A549 (cell line): ENCODE data around the gene SGCD. TPM values are rescaled to one million over a fixed set of nuclear protein-coding genes. Genes with fewer than 3 reads are reported as not detected.

Experiments used
- ATAC-seq, 2 experiments: fragments of 200-7000 bp in 1 of 2; fragments of >200 bp in 1 of 2; cut with Nextera tagmentation in 1 of 2; cut with Tn5 transposase in 1 of 2; 3 replicates each; pipeline versions ENCODE4 v1.8.0 to v1.9.1; 2018 to 2020; ENCODE audit warnings: mild to moderate bottlenecking in 1 of 2, moderate library complexity in 1 of 2
- CTCF ChIA-PET: fragments of 300-600 bp; sonication (Branson Sonifier 250); formaldehyde crosslinking; extraction: SDS; loops from one replicate; lab custom pipeline; 2021; ENCODE audit warnings: antibody characterized with exemption, inconsistent platforms; lab: Yijun Ruan, JAX
- POLR2A ChIA-PET: fragments of 350-600 bp; formaldehyde crosslinking; extraction: SDS; loops from one replicate; lab custom pipeline; 2021; ENCODE audit warnings: antibody characterized with exemption, inconsistent platforms; lab: Yijun Ruan, JAX
- DNase-seq, 2 experiments: peaks; one replicate each; pipeline versions ENCODE4 v3.0.0 to v3.0.0-alpha.2; 2011 to 2016; ENCODE audit warnings: low read depth in 1 of 2, low spot score in 1 of 2
- FAIRE-seq: peaks from 2 replicates; lab custom pipeline; 2011; peaks lifted over from hg19 to GRCh38; lab: Jason Lieb, UNC
- H3K27ac ChIP-seq, 2 experiments: fragments of >200 bp; sonication (Bioruptor Twin); formaldehyde crosslinking; 3 replicates each; pipeline ENCODE4 v1.5.1; 2016 to 2017
- H3K4me1 ChIP-seq: fragments of >200 bp; sonication (Bioruptor Twin); formaldehyde crosslinking; 3 replicates; pipeline ENCODE4 v1.6.1; 2016
- H3K4me2 ChIP-seq: fragments of >200 bp; sonication (Bioruptor Twin); formaldehyde crosslinking; 3 replicates; pipeline ENCODE4 v1.6.1; 2016
- H3K4me3 ChIP-seq: fragments of >200 bp; sonication (Bioruptor Twin); formaldehyde crosslinking; 3 replicates; pipeline ENCODE4 v1.5.1; 2016
- H3K9me3 ChIP-seq: fragments of >200 bp; sonication (Bioruptor Twin); formaldehyde crosslinking; 3 replicates; pipeline ENCODE4 v1.6.1; 2016
- ATOH8 ChIP-seq: fragments of 250-450 bp; sonication (Bioruptor Pico); IDR thresholded peaks from 2 replicates; pipeline ENCODE4 v1.5.0; 2020; ENCODE audit warnings: low read depth, mild to moderate bottlenecking, moderate library complexity
- BHLHE40 ChIP-seq: IDR thresholded peaks from 2 replicates; pipeline ENCODE4 v1.6.1; 2012; ENCODE audit warnings: low read depth, low read length, inconsistent platforms
- CBX2 ChIP-seq: fragments of 200-600 bp; sonication (generic); IDR thresholded peaks from 2 replicates; pipeline ENCODE4 v1.6.1; 2016; ENCODE audit warnings: low read depth, mild to moderate bottlenecking, borderline replicate concordance
- CHD2 ChIP-seq: fragments of 150-350 bp; IDR thresholded peaks from 2 replicates; pipeline ENCODE4 v1.6.1; 2014; ENCODE audit warnings: low read length; ENCODE audit not compliant: partially characterized antibody
- EHMT2 ChIP-seq: fragments of 200-600 bp; sonication (generic); IDR thresholded peaks from 2 replicates; pipeline ENCODE4 v1.6.1; 2016; ENCODE audit warnings: antibody characterized with exemption, low read depth, mild to moderate bottlenecking, moderate library complexity
- ESRRA ChIP-seq: fragments of 150-350 bp; IDR thresholded peaks from 2 replicates; pipeline ENCODE4 v1.6.1; 2014; ENCODE audit warnings: mild to moderate bottlenecking, low read length, borderline replicate concordance
- FOSB ChIP-seq: fragments of 250-450 bp; sonication (Bioruptor Pico); IDR thresholded peaks from 2 replicates; pipeline ENCODE4 v1.5.0; 2020; ENCODE audit warnings: mild to moderate bottlenecking, moderate library complexity
- FOSL2 ChIP-seq, 2 experiments: fragments of 450-650 bp in 1 of 2; fragments of >200 bp in 1 of 2; sonication (Bioruptor Twin) in 1 of 2; formaldehyde crosslinking; IDR thresholded peaks; 2 replicates each; pipeline versions ENCODE4 v1.5.0 to v1.6.1; 2016 to 2020; ENCODE audit warnings: mild to moderate bottlenecking in 1 of 2, moderate library complexity in 1 of 2
- GATA3 ChIP-seq: IDR thresholded peaks from 2 replicates; pipeline ENCODE4 v1.6.1; 2012; ENCODE audit warnings: borderline replicate concordance
- HDAC2 ChIP-seq: fragments of 200-600 bp; sonication (generic); IDR thresholded peaks from 2 replicates; pipeline ENCODE4 v1.6.1; 2016
- HES2 ChIP-seq: fragments of >200 bp; sonication (Bioruptor Twin); formaldehyde crosslinking; IDR thresholded peaks from 2 replicates; pipeline ENCODE4 v1.6.1; 2016
- HEYL ChIP-seq: fragments of 250-450 bp; sonication (Bioruptor Pico); IDR thresholded peaks from 2 replicates; pipeline ENCODE4 v1.8.0; 2021; ENCODE audit warnings: mild to moderate bottlenecking, moderate library complexity
- HOXB13 ChIP-seq: fragments of 250-450 bp; sonication (Bioruptor Pico); IDR thresholded peaks from 2 replicates; pipeline ENCODE4 v1.5.0; 2020; ENCODE audit warnings: low read depth, mild to moderate bottlenecking, moderate library complexity
- KDM5A ChIP-seq: fragments of 200-600 bp; sonication (generic); IDR thresholded peaks from 2 replicates; pipeline ENCODE4 v1.6.1; 2016; ENCODE audit warnings: antibody characterized with exemption, mild to moderate bottlenecking
- PHF8 ChIP-seq: fragments of 200-600 bp; sonication (generic); IDR thresholded peaks from 2 replicates; pipeline ENCODE4 v1.6.1; 2016; ENCODE audit warnings: low read depth, mild to moderate bottlenecking, antibody characterized with exemption, moderate library complexity, borderline replicate concordance
- POLR2AphosphoS2 ChIP-seq: conservative IDR thresholded peaks from 2 replicates; pipeline ENCODE4 v1.6.1; 2012; ENCODE audit warnings: low read length, improper control_type of control experiment, inconsistent platforms
- RNF2 ChIP-seq: fragments of 200-600 bp; sonication (generic); IDR thresholded peaks from 2 replicates; pipeline ENCODE4 v1.6.1; 2016; ENCODE audit warnings: low read depth, mild to moderate bottlenecking, antibody characterized with exemption, moderate library complexity, borderline replicate concordance
- SREBF2 ChIP-seq: fragments of 450-650 bp; IDR thresholded peaks from 2 replicates; pipeline ENCODE4 v1.6.1; 2014; ENCODE audit warnings: mild to moderate bottlenecking, moderate library complexity
- TFCP2L1 ChIP-seq: fragments of 250-450 bp; sonication (Bioruptor Pico); IDR thresholded peaks from 2 replicates; pipeline ENCODE4 v1.5.0; 2021; ENCODE audit warnings: mild to moderate bottlenecking
- USF2 ChIP-seq: fragments of 450-650 bp; IDR thresholded peaks from 2 replicates; pipeline ENCODE4 v1.6.1; 2014; ENCODE audit warnings: antibody characterized with exemption
- ZC3H11A ChIP-seq: fragments of 450-650 bp; IDR thresholded peaks from 2 replicates; pipeline ENCODE4 v1.6.1; 2014; ENCODE audit warnings: antibody characterized with exemption, mild to moderate bottlenecking
- ZFP36 ChIP-seq: fragments of 450-650 bp; IDR thresholded peaks from 2 replicates; pipeline ENCODE4 v1.6.1; 2014; ENCODE audit warnings: borderline replicate concordance; ENCODE audit not compliant: partially characterized antibody
- ZSCAN20 ChIP-seq: fragments of 250-450 bp; sonication (Bioruptor Pico); IDR thresholded peaks from 2 replicates; pipeline ENCODE4 v1.8.0; 2022; ENCODE audit warnings: mild to moderate bottlenecking, moderate library complexity
- WGBS: methylation state at CpG from one replicate; pipeline ENCODE4 v1.1.6; 2017; ENCODE audit errors: missing lambda C conversion rate; 5-methylcytosine and 5-hydroxymethylcytosine counted together
- polyA plus RNA-seq, 4 experiments: library from polyadenylated mRNA; depleted of rRNA in 3 of 4; stranded (reverse); fragments of >200 nt; fragmentation: RNase III in 1 of 4; extraction: RNeasy Plus Mini Kit Qiagen cat#74134 plus additional on column Dnase treatment in 1 of 4; gene quantifications; 2 replicates in 3 of 4; 3 replicates in 1 of 4; pipeline ENCODE4 v1.2.3, GENCODE V29; 2011 to 2017
- TF ChIP-seq, protein P1 (sequence below): fragments of 250-450 bp; sonication (Bioruptor Pico); IDR thresholded peaks from 2 replicates; pipeline ENCODE4 v1.5.0; 2021; ENCODE audit warnings: mild to moderate bottlenecking, moderate library complexity, borderline replicate concordance

The SGCD gene
- polyA plus RNA-seq, 2 of the 4 experiments (the other 2 are of a cell fraction), result 7.6 to 10.6 TPM

- no peak for DNase-seq
- CTCF ChIA-PET, result no interaction called here
- Histone ChIP-seq H3K9me3 (no peaks in the 10 kb centered on the region), H3K4me2 (no peak overlapping the region), H3K4me3 (no peak overlapping the region), H3K4me1 (0 out of 3 replicates have a peak, but pooled peaks cover 15% of the 10 kb centered on the region), H3K27ac (no peak overlapping the region)
- no peak for TF ChIP-seq SREBF2
- TF ChIP-seq PHF8, result no peak
- ATAC-seq, result no peak
- no peak for FAIRE-seq
- WGBS, result 81% methylated on average over 7 of the region's 7 CpGs
- POLR2A ChIA-PET, result no interaction called here
These were observed 3.3 kb downstream of the SGCD start for GRCh38 chr5:156330141-156330870.

- FAIRE-seq (no peak), DNase-seq (no peak), ATAC-seq (no peak)
- TF ChIP-seq ZSCAN20 (CRISPR knock-in tag) (no peak), CBX2 (no peak), ESRRA (no peak), FOSL2 (IDR thresholded peaks at IDR 0.05) (no peak), FOSL2 (CRISPR knock-in tag; IDR thresholded peaks at IDR 0.05) (no peak), HEYL (CRISPR knock-in tag) (no peak), POLR2AphosphoS2 (no peak), EHMT2 (no peak), CHD2 (no peak), USF2 (no peak), RNF2 (no peak), ZFP36 (no peak), GATA3 (no peak), HOXB13 (CRISPR knock-in tag) (no peak), TFCP2L1 (CRISPR knock-in tag) (no peak), KDM5A (no peak)
- TF ChIP-seq, protein P1, sequence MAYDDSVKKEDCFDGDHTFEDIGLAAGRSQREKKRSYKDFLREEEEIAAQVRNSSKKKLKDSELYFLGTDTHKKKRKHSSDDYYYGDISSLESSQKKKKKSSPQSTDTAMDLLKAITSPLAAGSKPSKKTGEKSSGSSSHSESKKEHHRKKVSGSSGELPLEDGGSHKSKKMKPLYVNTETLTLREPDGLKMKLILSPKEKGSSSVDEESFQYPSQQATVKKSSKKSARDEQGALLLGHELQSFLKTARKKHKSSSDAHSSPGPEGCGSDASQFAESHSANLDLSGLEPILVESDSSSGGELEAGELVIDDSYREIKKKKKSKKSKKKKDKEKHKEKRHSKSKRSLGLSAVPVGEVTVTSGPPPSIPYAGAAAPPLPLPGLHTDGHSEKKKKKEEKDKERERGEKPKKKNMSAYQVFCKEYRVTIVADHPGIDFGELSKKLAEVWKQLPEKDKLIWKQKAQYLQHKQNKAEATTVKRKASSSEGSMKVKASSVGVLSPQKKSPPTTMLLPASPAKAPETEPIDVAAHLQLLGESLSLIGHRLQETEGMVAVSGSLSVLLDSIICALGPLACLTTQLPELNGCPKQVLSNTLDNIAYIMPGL, result no peak
- Histone ChIP-seq H3K9me3 (no peaks in the 10 kb centered on the region), H3K4me1 (0 out of 3 replicates have a peak, but pooled peaks cover 12% of the 10 kb centered on the region), H3K4me3 (no peak overlapping the region), H3K27ac (no peak overlapping the region), H3K4me2 (no peak overlapping the region)
- WGBS, result 75% methylated on average over 1 of the region's 1 CpG
- POLR2A ChIA-PET, result no interaction called here
- CTCF ChIA-PET, result no interaction called here
These were observed 4.2 kb downstream of the SGCD start for GRCh38 chr5:156331181-156331580.

GRCh38 chr5:156331845-156332244, 4.9 kb downstream of the SGCD start:
- CTCF ChIA-PET, result no interaction called here
- FAIRE-seq, result no peak
- no peak for ATAC-seq
- no peak for TF ChIP-seq ZC3H11A
- TF ChIP-seq ATOH8 (CRISPR knock-in tag), result no peak
- TF ChIP-seq RNF2, result no peak
- TF ChIP-seq HDAC2, result no peak
- no peak for TF ChIP-seq FOSB
- no peak for TF ChIP-seq BHLHE40
- no peak for TF ChIP-seq HES2
- Histone ChIP-seq H3K9me3 (no peaks in the 10 kb centered on the region), H3K4me1 (0 out of 3 replicates have a peak, but pooled peaks cover 8% of the 10 kb centered on the region), H3K4me2 (no peak overlapping the region), H3K4me3 (no peak overlapping the region), H3K27ac (no peak overlapping the region)
- DNase-seq, result no peak
- POLR2A ChIA-PET, result no interaction called here
- 91% methylated on average over 6 of the region's 6 CpGs for WGBS
